OCI-LY1 (cell line): Measurements from ENCODE around the gene TMEM184B.

Source experiments
- CTCF ChIP-seq: fragments of 200-600 bp; sonication (generic), shearing (Covaris generic); IDR thresholded peaks from 2 replicates; pipeline ENCODE4 v1.5.1; 2017; ENCODE audit warnings: mild to moderate bottlenecking, antibody characterized with exemption, low read length, moderate library complexity, mixed read lengths
- EZH2 ChIP-seq: fragments of 200-600 bp; sonication (generic), shearing (Covaris generic); IDR thresholded peaks from 2 replicates; pipeline ENCODE4 v1.8.0; 2017; ENCODE audit warnings: borderline replicate concordance, mixed run types, mild to moderate bottlenecking, antibody characterized with exemption, low read length, moderate library complexity, mixed read lengths

- TF ChIP-seq CTCF (no peak), EZH2 (no peak)
Observed at GRCh38 chr22:38267086-38267485, 5.7 kb downstream of the TMEM184B start.
